ENCODE measurements around the gene KIF9. TPM values are rescaled to one million over a fixed set of nuclear protein-coding genes. Genes with fewer than 3 reads are reported as not detected.

Gene KIF9
- total and polyA plus RNA-seq, 2 of the 8 experiments (the other 6 are each of a cell fraction or from before 2014, with no cell fraction given): 5.0 to 8.0 TPM

DNA sequence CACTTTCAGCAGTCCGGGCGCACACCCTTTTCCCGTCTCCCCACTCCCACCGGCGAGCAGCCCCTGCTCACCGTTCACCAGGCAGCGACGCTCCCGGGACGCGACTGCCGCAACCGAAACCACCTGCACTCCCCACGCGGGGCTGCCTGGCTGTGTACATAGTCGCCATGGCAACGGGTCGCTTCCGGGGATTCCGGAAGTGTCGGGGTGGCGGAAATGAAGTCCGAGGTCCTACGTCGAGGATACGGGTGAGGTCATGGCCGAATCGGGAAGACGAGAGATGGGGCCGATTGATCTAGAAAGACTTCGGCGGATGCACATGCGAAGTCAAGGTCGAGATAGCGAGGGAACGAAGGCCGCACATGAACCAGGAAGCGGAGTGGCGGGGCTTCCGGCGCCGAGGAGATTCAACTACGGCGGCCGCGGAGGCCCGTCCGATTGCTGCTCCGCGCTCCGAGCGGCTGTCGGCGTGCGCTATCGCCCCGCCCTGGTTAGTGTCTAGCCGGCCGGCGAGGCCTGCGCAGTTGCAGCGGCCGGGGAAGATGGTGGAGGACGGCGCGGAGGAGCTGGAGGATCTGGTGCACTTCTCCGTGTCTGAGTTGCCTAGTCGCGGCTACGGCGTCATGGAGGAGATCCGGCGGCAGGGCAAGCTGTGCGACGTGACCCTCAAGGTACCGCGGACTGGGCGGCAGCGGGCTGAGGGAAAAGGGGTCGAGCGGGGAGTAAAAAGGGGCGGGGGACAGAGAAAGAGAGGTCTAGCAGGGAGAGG is at the start of gene KIF9, which contains the start of gene KLHL18 (continued):
- peak; percentile 88 for TF ChIP-seq CREB1 (IDR thresholded peaks at IDR 0.05)
- no peak for TF ChIP-seq RNF2 (IDR thresholded peaks at IDR 0.05; ENCODE audit: borderline replicate concordance, low read depth, low read length, missing control alignments, poor library complexity, severe bottlenecking)
- TF ChIP-seq, protein P1, sequence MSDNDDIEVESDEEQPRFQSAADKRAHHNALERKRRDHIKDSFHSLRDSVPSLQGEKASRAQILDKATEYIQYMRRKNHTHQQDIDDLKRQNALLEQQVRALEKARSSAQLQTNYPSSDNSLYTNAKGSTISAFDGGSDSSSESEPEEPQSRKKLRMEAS (IDR thresholded peaks at IDR 0.05): peak; percentile 73
- TF ChIP-seq, protein P2, sequence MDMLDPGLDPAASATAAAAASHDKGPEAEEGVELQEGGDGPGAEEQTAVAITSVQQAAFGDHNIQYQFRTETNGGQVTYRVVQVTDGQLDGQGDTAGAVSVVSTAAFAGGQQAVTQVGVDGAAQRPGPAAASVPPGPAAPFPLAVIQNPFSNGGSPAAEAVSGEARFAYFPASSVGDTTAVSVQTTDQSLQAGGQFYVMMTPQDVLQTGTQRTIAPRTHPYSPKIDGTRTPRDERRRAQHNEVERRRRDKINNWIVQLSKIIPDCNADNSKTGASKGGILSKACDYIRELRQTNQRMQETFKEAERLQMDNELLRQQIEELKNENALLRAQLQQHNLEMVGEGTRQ (IDR thresholded peaks at IDR 0.05; ENCODE audit: low read length): no peak
- TF ChIP-seq SP1 (IDR thresholded peaks at IDR 0.05; ENCODE audit: low read depth, low read length): no peak
- TF ChIP-seq EZH2 (IDR thresholded peaks at IDR 0.05; ENCODE audit: low read depth, low read length, severe bottlenecking): no peak
- TF ChIP-seq, protein P3, sequence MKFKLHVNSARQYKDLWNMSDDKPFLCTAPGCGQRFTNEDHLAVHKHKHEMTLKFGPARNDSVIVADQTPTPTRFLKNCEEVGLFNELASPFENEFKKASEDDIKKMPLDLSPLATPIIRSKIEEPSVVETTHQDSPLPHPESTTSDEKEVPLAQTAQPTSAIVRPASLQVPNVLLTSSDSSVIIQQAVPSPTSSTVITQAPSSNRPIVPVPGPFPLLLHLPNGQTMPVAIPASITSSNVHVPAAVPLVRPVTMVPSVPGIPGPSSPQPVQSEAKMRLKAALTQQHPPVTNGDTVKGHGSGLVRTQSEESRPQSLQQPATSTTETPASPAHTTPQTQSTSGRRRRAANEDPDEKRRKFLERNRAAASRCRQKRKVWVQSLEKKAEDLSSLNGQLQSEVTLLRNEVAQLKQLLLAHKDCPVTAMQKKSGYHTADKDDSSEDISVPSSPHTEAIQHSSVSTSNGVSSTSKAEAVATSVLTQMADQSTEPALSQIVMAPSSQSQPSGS (IDR thresholded peaks at IDR 0.05; ENCODE audit: low read length): no peak
- no peak for TF ChIP-seq CBX8 (IDR thresholded peaks at IDR 0.05; ENCODE audit: borderline replicate concordance, low read depth, low read length)
- TF ChIP-seq, protein P4, sequence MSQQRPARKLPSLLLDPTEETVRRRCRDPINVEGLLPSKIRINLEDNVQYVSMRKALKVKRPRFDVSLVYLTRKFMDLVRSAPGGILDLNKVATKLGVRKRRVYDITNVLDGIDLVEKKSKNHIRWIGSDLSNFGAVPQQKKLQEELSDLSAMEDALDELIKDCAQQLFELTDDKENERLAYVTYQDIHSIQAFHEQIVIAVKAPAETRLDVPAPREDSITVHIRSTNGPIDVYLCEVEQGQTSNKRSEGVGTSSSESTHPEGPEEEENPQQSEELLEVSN (IDR thresholded peaks at IDR 0.05): peak; percentile 49; the same call in 1 of the 2 replicates
- no peak for TF ChIP-seq SP2 (IDR thresholded peaks at IDR 0.05; ENCODE audit: low read length)
- TF ChIP-seq RFX5 (IDR thresholded peaks at IDR 0.05; ENCODE audit: borderline replicate concordance, low read depth, low read length): no peak
- no peak for TF ChIP-seq CBX5 (IDR thresholded peaks at IDR 0.05; ENCODE audit: low read depth, low read length)
- peak; percentile 48 to 97; a peak in 2 of 4 replicates for TF ChIP-seq HDAC2 (IDR thresholded peaks at IDR 0.05; ENCODE audit: borderline replicate concordance in 1 of 2, low read depth in 2 of 2, low read length in 2 of 2)
- TF ChIP-seq FOSL1 (IDR thresholded peaks at IDR 0.05; ENCODE audit: insufficient read depth, low read depth, low read length): no peak
- TF ChIP-seq RAD21 (IDR thresholded peaks at IDR 0.05 in 1 of 2, conservative IDR thresholded peaks at IDR 0.05 in 1 of 2; ENCODE audit: low read depth in 2 of 2, low read length in 2 of 2): no peak; a peak in 1 of 4 replicates
- TF ChIP-seq ASH2L (IDR thresholded peaks at IDR 0.05; ENCODE audit: low read length): peak; percentile 99
- no peak for TF ChIP-seq CHD1 (IDR thresholded peaks at IDR 0.05; ENCODE audit: low read depth, low read length)
